Hematopoietic multipotent progenitor cell treated with erythropoietin and hydrocortisone succinate and interleukin-3 and kit ligand, for 4 days (in vitro differentiated cells): ENCODE results near the gene CXCR4.

Source experiments
- DNase-seq: peaks from one replicate; pipeline ENCODE4 v3.0.0-alpha.2; 2015

Gene CXCR4

DNA sequence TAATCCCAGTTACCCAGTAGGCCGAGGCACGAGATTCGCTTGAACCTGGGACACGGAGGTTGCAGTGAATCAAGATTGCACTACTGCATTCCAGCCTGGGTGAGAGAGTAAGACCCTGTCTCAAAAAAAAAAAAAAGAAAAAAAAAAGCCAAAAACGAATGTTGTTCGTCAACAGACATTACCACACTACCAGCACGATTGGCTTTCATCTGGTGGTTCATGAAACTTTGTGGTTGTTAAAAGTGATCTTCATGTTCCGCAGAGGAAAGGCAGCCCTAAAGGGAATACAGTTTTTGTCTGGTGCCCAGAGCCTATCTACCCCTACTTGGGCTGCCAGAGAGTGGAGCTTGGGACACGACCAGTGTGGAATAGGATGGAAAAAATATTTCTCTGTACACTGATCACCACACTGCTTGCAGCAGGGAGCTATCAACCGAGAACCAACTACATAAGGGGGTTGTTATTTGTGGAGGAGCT lies 13.6 kb upstream of the CXCR4 start:
- no peak for DNase-seq

DNA sequence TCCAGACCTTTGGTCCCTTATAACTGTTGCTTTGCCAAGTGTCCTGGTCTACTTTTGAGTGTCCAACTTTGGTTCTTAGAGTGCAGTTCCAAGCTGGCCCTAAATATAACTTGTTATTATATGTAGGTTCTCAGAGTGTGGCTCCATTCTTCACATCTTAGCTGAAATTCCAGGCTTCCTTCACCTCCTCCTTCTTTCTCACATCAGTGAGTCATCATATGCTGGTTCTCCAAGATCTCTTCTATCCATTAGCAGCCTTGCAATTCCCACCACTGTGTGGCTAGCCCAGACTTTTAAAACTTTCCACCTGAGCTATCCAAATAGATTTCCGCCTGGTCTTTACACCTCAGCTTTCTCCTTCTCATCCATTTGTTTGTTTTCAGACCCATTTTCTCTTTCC lies 12.6 kb upstream of the CXCR4 start:
- DNase-seq: no peak

DNA sequence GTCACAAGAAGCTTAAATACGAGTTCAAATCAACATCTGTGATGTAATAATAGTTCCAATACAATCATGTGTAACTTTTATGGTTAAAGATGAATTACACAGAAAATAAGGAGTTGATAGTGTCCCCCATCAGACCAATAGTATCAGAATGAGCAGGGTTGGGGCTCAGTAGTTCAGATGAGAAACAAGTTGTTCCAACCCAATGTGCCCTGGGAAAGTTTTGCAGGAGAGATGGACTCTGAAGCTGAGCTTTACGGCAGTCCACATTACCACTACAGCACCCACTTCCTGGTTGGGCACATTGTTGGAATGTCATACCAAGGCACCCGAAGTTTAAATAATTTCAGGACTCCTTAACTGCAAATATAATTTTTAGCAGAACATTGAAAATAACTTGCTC lies 12.1 kb upstream of the CXCR4 start:
- DNase-seq: no peak

DNA sequence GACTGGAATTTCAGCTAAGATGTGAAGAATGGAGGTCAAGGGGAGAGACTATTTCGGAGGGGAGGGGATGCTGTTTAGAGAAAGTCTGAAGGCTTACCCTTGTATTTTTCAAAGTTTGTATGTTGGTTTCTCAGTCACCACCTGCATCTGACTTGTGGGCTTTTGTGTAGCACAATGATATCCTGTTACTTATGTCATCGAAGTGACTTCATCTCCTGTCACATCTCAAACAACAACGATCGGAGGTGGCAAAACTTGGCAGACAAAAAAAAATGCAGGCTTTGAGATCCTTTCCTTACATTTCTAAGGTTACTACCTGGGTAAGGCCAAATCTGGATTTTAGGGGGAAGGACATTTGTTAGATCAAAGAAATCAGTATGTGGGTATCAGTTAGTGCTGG lies 11.7 kb upstream of the CXCR4 start:
- DNase-seq: no peak

DNA sequence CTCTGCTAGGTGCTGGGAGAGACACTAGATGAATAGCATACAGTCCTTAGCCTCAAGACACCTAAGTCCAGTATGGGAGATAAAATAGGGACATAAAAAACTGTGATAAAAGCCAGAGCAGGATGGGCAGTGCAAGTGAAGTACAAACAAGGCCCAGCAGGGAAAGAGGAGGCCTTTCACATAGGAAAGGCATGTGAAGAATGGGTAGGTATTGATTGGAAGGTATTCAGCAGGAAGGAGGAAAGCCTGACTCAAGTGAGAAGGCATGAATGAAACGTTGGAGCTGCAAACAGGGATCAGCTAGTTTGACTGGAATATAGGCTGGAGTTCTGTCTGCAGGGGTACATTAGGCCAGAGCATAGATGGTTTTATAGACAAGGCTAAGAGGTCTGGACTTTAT lies 11.0 kb upstream of the CXCR4 start:
- no peak for DNase-seq

DNA sequence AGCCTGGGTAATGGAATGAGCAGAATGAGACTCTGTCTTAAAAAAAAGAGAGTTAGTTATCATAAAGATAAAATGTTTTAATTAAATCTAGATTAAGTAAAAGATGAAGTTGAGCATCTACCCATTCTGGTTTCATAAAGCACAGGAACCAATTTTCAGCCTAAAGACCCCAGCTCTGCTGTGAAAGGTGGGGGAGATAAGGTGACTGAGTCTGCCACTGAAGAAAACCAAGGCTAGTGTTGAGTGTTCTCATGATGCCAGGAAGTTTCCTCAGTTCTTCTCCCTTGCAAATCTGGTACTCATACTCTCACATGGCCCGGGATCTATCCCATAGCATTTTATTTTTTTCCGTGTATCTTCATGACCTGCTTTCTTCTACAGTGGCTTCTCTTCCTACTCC lies 10.4 kb upstream of the CXCR4 start:
- DNase-seq: no peak

DNA sequence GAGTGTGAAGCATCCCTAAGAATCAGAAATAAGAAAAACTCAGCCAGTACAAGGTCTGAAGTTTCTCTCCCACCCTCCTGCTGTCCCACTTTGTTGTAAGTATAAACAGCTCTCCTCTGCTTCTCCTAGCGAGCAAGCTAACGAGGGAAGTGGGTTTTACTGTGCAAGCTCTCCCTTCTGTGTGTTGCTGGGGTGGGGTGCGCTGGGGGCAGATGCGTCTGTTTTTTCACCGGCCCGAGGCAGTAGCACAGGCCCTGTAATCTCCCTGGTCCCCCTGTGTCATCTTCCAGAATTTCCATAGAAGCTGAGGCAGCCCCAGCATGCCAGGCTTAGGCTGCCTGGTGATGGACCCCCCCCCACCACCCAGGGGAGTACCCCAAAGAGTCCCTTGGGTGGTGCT lies 9.4 kb upstream of the CXCR4 start:
- no peak for DNase-seq

DNA sequence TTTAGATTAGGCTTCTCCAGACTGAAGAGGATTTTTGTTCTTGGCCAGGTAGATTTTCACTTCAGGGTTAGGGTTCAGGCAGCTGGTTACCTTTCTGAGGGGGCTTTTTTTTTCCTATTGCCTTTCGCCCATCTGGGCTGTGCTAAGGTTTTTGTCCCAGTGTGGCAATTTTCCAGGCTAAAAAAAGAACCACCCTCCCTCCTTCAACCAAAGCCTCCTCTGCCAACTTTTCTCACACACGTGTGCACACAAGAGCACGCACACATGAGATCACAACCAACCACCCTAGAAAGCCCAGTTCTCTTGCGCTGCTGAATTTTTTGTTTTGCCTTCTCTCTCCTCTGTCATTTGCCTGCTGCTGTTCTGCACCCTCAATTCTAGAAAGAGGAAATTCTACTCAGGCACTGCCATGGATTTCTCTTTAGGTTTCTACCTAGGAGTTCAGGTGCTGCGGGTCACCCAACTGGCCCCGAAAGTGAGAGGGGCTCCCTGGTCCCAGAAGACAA lies 8.5 kb upstream of the CXCR4 start:
- no peak for DNase-seq

DNA sequence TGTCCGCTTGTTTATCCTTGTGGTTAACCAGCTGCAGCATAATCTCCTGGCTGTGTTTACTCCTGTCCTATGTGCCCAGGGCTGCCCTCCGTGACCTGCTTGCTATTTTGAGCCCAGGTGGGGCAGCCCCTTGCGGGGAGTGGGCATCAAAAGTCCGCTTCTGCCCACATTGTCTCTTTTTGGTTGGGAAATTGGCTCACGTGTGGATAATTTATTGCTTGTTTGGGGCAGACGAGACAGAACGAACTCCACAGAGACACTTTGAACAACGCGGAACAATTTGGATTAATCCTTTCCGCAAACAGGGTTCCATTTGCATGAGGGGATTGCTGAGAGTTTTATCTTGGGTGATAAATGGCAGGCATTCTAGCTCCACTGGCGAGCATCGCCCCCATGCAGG lies 8.1 kb upstream of the CXCR4 start:
- DNase-seq: no peak

DNA sequence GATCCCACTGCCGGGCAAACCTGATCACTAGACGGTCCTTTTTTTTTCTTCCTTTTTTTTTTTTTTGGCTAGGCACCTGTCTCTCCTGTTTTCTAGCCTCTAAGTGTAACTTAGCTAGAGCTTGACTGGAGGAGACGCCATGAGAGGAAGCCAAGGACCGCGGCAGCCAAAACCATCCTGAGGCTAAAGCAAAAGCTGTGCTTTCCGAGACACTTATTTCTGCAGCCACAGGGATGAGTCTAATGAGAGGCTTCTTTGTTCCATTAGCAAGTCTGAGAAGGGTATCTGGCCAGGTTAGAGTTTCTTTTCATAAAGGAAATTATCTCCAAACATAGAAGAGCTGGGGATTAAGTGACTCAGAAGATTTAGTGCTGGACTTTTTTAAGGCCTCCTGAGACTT lies 7.3 kb upstream of the CXCR4 start:
- no peak for DNase-seq

DNA sequence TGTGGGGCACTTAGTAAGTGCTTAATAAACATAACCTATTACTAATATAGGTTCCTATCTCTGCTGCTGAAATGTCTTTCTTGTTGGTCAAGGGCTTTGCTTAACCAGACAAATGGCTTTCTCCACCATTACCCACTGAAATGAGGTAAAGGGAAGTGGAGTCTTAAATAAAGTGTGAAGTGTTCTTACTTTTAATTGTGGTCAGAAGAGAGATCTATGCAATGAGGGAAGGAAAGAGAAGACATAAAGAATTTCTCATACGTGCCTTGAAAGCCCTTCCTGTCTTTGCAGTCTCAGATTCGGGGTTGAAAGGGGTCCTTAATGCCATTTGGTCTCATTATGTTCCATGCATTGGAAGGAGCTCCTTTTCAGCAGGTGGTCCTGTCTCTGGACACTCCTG lies 6.9 kb upstream of the CXCR4 start:
- DNase-seq: peak; percentile 42

DNA sequence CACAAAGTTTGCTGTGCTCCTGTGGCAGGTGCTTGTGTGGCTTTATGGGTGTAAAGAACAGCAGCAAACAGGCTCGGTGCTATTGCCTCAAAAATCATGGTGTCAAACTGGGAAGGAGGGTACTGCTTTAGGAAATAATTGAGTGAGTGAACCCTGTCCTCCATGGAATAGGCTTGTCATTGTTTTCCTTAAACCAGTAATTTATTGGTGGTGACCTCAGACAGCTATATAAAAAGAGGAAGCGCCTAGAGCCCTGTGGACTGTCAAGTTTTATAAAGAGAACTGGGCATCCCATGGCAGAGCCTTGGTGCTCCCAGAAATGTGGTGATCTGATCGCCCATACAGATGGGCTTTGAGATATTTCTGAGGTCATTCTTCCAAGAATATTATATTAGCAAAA lies 4.7 kb upstream of the CXCR4 start:
- DNase-seq: peak; percentile 72

DNA sequence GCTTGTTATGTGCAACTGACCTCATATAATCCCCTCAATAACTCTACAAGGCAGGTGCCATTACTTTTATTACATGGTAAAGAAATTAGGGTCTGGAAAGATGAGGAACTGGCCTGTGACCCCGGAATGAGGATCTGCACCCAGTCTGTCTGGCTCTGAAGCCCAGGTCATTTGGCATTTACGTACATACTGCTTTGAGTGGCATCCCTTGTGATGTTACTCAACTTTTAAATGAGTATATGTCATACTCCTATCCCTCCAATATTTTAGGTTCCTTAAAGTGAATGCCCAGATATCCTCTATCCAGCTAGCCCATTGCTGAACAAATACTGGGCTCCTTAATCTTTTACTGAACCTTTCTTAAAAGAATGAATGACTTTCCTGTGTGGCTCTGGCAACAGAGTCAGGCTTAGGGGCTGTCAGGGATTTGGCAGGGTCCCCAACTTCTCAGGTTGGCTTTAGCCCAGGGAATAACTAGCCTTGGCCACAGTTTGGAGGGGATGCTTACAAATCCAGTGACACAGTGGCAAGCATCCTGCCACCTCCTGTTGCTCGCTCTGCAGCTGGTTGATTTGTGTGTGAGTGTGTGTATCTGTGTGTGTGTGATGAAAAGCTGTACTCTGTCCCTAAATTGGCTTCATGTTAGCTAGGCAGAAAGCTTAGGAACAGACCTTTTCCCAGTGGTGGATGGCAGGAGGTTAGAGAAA lies 3.4 kb upstream of the CXCR4 start:
- no peak for DNase-seq

DNA sequence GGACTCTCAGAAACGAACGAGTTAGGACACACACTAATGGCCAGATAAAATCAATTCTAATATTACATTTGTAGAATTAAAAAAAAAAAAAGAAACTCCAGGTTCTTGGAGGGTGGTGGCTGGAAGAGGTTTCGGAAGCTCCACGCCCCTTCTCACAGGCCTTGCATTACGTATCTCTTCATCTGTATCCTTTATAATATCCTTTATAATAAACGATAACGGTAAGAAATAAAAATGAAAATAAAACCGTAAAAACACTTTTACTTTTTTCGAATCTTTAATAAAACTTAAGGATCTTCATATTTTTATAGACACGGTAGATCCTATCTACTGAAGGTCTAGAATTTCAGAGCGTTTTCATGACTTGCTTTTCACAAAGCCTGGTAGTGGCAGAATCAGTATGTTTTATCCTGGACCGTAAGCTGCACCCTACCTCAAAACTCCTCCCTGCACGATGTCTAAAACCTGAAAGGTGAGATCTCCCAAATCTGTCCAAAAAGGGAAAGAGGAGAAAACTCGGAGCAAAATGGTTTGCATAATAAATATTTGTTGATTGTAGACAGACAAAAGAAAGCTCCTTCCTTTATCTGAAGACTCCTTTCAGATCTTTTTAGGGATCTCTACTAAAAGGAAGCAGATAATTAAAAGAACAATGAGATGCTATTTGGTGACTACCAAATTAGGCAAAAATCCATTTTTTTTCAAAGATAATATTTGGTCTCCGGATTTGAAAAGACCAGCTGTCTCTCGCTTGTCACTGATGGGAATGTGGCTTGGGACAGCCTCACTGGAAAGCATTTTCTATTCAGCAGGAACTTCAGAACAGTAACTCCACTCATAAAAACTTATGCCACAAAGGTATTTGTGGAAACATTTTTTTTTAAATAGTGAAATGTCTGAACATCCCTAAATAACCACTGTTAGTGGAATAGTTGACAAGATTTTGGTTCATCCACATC lies 2.0 kb upstream of the CXCR4 start:
- DNase-seq: no peak

DNA sequence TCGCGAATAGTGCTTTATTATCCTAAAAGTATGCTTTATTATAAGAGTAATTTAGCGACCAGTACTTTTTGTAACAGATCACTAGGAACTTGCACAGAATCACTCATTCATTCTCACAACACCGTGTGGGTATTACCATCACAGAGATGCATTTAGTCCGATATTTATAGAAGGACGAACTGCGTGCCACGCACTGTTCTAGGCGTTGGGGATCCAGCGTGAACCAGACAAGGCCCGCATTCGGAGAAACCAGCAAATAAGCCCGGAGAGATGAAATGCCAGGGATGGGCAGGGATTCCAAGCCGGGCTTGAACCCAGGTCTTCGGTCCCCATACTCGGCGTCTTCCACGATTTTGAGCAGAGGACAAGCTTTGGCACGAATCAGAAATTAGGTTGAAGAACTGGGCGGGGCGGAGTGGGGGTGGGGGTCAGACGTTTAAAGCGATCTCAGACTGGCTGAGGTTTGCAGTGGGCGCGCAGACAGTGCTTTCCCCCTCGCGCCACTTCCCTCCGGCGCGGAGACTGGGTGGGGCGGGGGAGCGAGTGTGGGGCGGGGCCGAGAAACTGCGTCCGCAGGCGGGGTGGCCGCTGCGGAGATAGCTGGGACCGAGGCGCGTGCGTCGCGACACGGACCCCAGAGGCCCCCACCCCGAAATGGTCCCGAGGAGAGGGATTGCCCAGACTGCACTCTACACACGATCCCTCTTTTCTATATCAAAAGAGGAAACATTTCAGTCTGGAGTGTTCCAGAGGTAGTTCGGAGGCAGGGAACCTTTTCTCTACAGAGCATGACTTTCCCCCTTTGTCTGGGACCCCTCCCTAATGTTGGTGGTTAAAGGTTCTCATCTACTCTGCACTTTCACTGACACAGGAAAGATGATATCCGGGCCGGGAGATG lies 1.1 kb upstream of the CXCR4 start:
- DNase-seq: peak; percentile 89

DNA sequence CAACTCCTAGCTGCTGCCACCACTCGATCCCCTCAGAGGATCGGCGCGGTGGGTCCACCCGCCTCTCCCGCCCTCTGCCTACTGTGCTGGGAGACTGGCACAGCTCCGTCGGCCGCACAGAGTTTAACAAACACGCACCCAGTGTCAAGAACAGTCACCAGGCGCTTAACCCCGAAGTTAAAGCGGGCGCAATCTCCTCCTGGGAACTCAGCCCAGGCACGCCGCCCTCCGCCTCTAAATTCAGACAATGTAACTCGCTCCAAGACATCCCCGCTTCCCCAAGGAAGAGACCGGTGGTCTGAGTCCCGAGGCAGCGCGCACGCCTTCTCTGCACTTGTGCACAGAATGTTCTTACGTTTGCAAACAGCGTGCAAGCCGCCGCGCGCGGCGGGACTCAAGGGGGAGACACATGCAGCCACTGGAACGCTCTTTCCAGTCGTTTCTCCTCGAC lies 533 bp downstream of the CXCR4 start:
- DNase-seq: peak; percentile 79

DNA sequence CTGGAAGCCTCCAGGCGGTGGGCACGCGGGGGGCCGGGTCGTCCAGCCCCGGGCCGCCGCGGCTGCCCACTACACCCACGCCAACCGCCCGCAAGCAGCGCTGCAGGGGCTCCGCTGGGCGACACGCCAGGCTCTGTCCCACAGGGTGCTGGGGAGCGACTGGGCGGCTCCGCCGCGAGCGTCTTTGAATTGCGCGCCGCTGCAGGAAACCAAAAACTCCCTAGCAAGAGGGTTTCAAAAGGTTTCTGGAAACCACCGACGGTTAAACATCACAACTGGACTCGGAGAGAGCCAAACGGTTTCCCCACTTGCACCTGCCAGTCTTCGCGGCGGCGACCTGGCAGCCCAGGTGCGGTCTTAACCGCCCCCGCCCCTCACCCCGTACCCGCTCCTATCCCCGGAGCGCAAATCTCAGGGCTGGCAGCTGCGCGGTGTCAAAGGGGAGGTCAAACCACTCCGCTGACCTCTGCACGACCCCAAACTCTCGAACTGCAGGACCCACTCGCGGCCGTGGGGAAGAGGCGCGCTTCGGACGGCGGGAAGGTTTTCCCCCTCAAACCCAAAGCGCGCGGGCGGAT lies 1.0 kb downstream of the CXCR4 start:
- DNase-seq: peak; percentile 59

DNA sequence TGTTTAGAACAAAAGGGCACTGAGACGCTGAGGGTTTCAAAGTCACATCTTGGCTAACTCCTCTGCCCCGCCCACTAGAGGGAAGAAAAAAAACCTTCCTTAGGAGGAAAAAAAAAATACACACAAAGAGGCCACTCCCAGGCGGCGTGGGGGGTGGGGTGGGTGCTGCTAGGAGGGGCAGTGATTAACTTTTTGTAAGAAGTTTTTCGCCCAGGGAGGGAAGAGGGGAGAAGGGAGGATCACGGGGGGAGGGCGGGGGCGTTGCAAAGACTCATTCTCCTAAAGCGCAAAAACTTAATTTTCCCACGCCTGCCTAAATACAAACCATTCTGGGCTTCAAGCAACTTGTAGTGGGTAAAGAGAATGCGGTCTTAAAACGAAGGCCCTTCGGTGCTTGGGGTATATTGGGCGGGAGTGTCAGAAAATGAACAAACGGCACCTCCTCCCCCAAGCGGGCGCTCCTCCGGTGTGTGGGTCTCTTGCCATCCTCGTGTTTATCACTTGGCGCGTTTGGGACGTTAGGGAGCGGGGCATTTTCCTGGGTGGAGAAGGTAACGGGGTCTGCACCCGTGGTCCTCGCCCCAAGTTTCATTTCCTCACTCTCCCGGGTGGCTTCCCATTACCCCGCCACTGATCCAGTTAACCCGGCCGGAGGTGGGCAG lies 1.7 kb downstream of the CXCR4 start:
- DNase-seq: peak; percentile 89

DNA sequence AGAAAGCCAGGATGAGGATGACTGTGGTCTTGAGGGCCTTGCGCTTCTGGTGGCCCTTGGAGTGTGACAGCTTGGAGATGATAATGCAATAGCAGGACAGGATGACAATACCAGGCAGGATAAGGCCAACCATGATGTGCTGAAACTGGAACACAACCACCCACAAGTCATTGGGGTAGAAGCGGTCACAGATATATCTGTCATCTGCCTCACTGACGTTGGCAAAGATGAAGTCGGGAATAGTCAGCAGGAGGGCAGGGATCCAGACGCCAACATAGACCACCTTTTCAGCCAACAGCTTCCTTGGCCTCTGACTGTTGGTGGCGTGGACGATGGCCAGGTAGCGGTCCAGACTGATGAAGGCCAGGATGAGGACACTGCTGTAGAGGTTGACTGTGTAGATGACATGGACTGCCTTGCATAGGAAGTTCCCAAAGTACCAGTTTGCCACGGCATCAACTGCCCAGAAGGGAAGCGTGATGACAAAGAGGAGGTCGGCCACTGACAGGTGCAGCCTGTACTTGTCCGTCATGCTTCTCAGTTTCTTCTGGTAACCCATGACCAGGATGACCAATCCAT lies 2.7 kb downstream of the CXCR4 start:
- DNase-seq: no peak

DNA sequence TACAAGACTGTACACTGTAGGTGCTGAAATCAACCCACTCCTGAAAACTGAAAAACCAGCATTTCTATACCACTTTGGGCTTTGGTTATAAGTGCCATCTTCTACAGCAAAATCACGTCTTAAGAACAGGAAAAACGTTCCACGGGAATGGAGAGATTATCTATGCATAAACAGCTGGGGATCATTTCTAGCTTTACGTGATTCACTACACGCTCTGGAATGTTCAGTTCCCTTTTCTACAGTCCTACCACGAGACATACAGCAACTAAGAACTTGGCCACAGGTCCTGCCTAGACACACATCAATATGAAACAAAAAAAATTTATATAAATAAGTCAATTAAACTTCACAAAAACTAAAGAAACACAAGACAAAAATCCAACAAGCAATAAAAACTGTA lies 3.6 kb downstream of the CXCR4 start:
- peak; percentile 42 for DNase-seq

DNA sequence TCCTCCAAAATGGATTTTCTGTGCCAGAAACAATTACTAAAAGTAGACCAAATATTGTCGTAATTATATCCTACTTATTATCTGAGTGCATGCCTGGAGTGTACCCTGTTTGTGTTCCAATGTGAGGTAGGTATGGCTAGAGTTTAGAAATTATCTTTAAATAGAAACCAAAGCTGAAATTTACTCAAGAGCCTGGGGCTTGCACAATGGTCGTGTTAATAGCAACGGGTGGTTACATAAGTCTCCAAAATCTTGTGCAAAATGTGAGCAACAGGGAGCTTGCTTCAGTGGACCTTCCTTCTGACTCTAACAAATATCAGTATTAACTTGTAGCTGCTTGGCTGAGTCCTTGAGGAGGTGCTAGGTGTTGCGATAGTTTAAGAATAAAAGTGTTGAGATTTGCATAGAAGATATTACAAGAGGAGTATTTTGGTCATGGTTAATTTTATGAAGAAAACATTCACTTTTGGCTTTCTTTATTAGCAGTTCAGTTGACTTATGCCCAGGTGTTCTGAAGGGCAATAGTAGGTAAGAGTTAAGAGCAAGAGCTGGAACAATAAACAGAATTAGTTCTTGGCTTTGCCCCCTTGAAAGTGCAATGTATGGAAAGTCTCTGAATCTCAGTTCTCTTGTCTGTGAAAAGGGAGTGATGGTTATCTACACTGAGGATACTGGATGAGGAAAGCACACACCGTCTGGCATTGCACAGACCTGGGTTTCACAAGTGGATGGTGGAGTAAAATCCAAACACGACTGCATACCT lies 4.6 kb downstream of the CXCR4 start:
- DNase-seq: peak; percentile 76
